ENCODE data around the gene VSNL1. TPM values are rescaled to one million over a fixed set of nuclear protein-coding genes. Genes with fewer than 3 reads are reported as not detected.

The VSNL1 gene
- total and polyA plus RNA-seq, 2 experiments from 2014 or later: 3.9 to 4.1 TPM

GRCh38 chr2:17664534-17664933 is 124.0 kb downstream of the VSNL1 start:
- no peak for TF ChIP-seq CTCF (IDR thresholded peaks at IDR 0.05; ENCODE audit: low read depth, low read length)
- Histone ChIP-seq H3K27ac (no peak overlapping the region), H3K4me1 (ENCODE audit: low read depth) (no peaks in the 10 kb centered on the region), H3K9me3 (ENCODE audit: low read depth) (no peaks in the 10 kb centered on the region), H3K4me3 (no peak overlapping the region), H3K36me3 (peaks cover 16% of the 10 kb centered on the region), H3K27me3 (no peaks in the 10 kb centered on the region)
- DNase-seq (ENCODE audit: low read depth in 1 of 2, low spot score in 1 of 2): no peak

GRCh38 chr2:17667898-17668297 is 127.4 kb downstream of the VSNL1 start:
- H3K36me3 ChIP-seq: peaks cover 18% of the 10 kb centered on the region
- H3K4me3 ChIP-seq: no peak overlapping the region
- no peak for DNase-seq (ENCODE audit: low read depth in 1 of 2, low spot score in 1 of 2)
- H3K27ac ChIP-seq: no peak overlapping the region
- TF ChIP-seq CTCF (IDR thresholded peaks at IDR 0.05; ENCODE audit: low read depth, low read length): no peak
- H3K4me1 ChIP-seq (ENCODE audit: low read depth): no peaks in the 10 kb centered on the region
- H3K27me3 ChIP-seq: no peaks in the 10 kb centered on the region
- H3K9me3 ChIP-seq (ENCODE audit: low read depth): no peaks in the 10 kb centered on the region

- H3K27me3 ChIP-seq: no peaks in the 10 kb centered on the region
- H3K9me3 ChIP-seq (ENCODE audit: low read depth): no peaks in the 10 kb centered on the region
- H3K27ac ChIP-seq: no peak overlapping the region
- H3K4me1 ChIP-seq (ENCODE audit: low read depth): no peaks in the 10 kb centered on the region
- no peak overlapping the region for H3K4me3 ChIP-seq
- no peak for TF ChIP-seq CTCF (IDR thresholded peaks at IDR 0.05; ENCODE audit: low read depth, low read length)
- peak in 1 of 2 donors; percentile 21 for DNase-seq (ENCODE audit: low read depth in 1 of 2, low spot score in 1 of 2)
- H3K36me3 ChIP-seq: peaks cover 22% of the 10 kb centered on the region
Observed at GRCh38 chr2:17672583-17673317, 132.3 kb downstream of the VSNL1 start.

GRCh38 chr2:17674817-17675216 is 134.3 kb downstream of the VSNL1 start:
- no peaks in the 10 kb centered on the region for H3K4me1 ChIP-seq (ENCODE audit: low read depth)
- H3K36me3 ChIP-seq: peaks cover 19% of the 10 kb centered on the region
- H3K4me3 ChIP-seq: no peak overlapping the region
- no peak for TF ChIP-seq CTCF (IDR thresholded peaks at IDR 0.05; ENCODE audit: low read depth, low read length)
- no peaks in the 10 kb centered on the region for H3K9me3 ChIP-seq (ENCODE audit: low read depth)
- no peaks in the 10 kb centered on the region for H3K27me3 ChIP-seq
- H3K27ac ChIP-seq: no peak overlapping the region
- DNase-seq (ENCODE audit: low read depth in 1 of 2, low spot score in 1 of 2): no peak

- Histone ChIP-seq H3K27ac (no peak overlapping the region), H3K36me3 (peaks cover 14% of the 10 kb centered on the region), H3K27me3 (no peaks in the 10 kb centered on the region), H3K4me1 (ENCODE audit: low read depth) (peaks cover 12% of the 10 kb centered on the region), H3K9me3 (ENCODE audit: low read depth) (no peaks in the 10 kb centered on the region), H3K4me3 (no peak overlapping the region)
- TF ChIP-seq CTCF (IDR thresholded peaks at IDR 0.05; ENCODE audit: low read depth, low read length): no peak
- peak in 1 of 2 donors; percentile 4 for DNase-seq (ENCODE audit: low read depth in 1 of 2, low spot score in 1 of 2)
Observed at GRCh38 chr2:17680119-17680518, 139.6 kb downstream of the VSNL1 start.

Measured in cardiac muscle cell (in vitro differentiated cells and primary cell).